ENCODE data around the gene ING3. TPM values are rescaled to one million over a fixed set of nuclear protein-coding genes. Genes with fewer than 3 reads are reported as not detected.

ING3 gene
- total and polyA plus RNA-seq, 2 donors (not counting 3 experiments of a cell fraction or from before 2014, with no cell fraction given), result 8.7 to 19.6 TPM

DNA sequence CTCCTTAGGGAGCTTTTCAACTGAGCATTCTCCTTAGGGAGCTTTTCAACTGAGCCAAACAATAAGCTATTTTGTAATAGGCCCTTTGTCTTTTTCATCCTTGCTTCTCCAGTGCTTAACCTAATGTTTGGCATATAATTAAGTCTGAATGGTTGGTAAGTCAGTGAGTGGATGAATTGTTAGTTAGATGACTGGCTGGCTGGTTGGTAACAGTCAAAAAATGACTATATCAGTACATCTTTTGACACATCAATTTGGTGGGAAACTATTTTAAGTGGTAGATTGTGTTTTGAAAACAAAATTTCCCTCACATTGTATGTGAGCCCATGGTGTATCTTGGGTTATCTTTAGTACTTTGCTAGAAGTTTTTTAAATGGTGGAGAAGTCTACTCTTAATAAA, 16.4 kb downstream of the ING3 start:
- H3K9ac ChIP-seq (replicated peaks; ENCODE audit: extremely low read depth, insufficient read depth, low read length), result no peak overlapping the region
- no peak overlapping the region for H2AFZ ChIP-seq (ENCODE audit: low read depth, low read length)
- ChIA-PET CTCF (interaction anchor here (1.4 kb wide), 1 partner anchor 21 kb away, joined by 3 read pairs; no protein-coding TSS in a partner anchor), POLR2A (no interaction called here)
- H3K36me3 ChIP-seq (ENCODE audit: control insufficient read depth in 2 of 2, extremely low read depth in 1 of 2, insufficient read depth in 2 of 2, low read length in 2 of 2), result peaks cover 14 to 26% of the 10 kb centered on the region in 2 experiments
- DNase-seq (ENCODE audit: low read depth, low spot score), result no peak
- dilution Hi-C loops (cut with MboI; ENCODE audit: extremely low pct_ligation_motif_present, low sequenced_read_pairs) (no loop called here), intact Hi-C loops (cut with micrococcal nuclease) (no loop called here)
- no peaks in the 10 kb centered on the region for H3K9me3 ChIP-seq (replicated peaks; ENCODE audit: control insufficient read depth, insufficient read depth, low read length)
- no peaks in the 10 kb centered on the region for H3K4me1 ChIP-seq (ENCODE audit: control insufficient read depth, extremely low read depth, insufficient read depth, low read length)
- H3K4me2 ChIP-seq (ENCODE audit: insufficient read depth, low read length), result no peak overlapping the region
- peaks cover 3% of the 10 kb centered on the region for H3K79me2 ChIP-seq (ENCODE audit: control insufficient read depth, insufficient read depth, low read length)
- BruUV-seq (replicated peaks), result no TSS peak
- no peaks in the 10 kb centered on the region for H3K9me1 ChIP-seq (replicated peaks; ENCODE audit: control insufficient read depth, extremely low read depth, insufficient read depth, low read length)
- TF ChIP-seq MYC (IDR thresholded peaks at IDR 0.05; ENCODE audit: low read depth, low read length) (no peak), POLR2A (IDR thresholded peaks at IDR 0.05; ENCODE audit: low read depth, low read length) (no peak), JUN (IDR thresholded peaks at IDR 0.05; ENCODE audit: borderline replicate concordance, insufficient read depth, insufficient read length, low read depth) (no peak), EZH2 (IDR thresholded peaks at IDR 0.05; ENCODE audit: borderline replicate concordance, low read depth, low read length, severe bottlenecking) (no peak), POLR2AphosphoS5 (IDR thresholded peaks at IDR 0.05; ENCODE audit: insufficient read depth, low read depth, low read length) (no peak), FOS (IDR thresholded peaks at IDR 0.05; ENCODE audit: borderline replicate concordance, insufficient read depth, low read length) (no peak), GATA2 (IDR thresholded peaks at IDR 0.05; ENCODE audit: insufficient read depth, insufficient read length, low read depth, low read length) (no peak)
- TF ChIP-seq, protein P1, sequence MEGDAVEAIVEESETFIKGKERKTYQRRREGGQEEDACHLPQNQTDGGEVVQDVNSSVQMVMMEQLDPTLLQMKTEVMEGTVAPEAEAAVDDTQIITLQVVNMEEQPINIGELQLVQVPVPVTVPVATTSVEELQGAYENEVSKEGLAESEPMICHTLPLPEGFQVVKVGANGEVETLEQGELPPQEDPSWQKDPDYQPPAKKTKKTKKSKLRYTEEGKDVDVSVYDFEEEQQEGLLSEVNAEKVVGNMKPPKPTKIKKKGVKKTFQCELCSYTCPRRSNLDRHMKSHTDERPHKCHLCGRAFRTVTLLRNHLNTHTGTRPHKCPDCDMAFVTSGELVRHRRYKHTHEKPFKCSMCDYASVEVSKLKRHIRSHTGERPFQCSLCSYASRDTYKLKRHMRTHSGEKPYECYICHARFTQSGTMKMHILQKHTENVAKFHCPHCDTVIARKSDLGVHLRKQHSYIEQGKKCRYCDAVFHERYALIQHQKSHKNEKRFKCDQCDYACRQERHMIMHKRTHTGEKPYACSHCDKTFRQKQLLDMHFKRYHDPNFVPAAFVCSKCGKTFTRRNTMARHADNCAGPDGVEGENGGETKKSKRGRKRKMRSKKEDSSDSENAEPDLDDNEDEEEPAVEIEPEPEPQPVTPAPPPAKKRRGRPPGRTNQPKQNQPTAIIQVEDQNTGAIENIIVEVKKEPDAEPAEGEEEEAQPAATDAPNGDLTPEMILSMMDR (IDR thresholded peaks at IDR 0.05; ENCODE audit: extremely low read depth in 1 of 2, insufficient read depth in 1 of 2, low read depth in 1 of 2, low read length in 2 of 2), result no peak
- TF ChIP-seq, protein P2, sequence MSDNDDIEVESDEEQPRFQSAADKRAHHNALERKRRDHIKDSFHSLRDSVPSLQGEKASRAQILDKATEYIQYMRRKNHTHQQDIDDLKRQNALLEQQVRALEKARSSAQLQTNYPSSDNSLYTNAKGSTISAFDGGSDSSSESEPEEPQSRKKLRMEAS (IDR thresholded peaks at IDR 0.05; ENCODE audit: insufficient read depth, insufficient read length), result no peak
- FAIRE-seq, result no peak
- no peak overlapping the region for H3K27ac ChIP-seq (ENCODE audit: insufficient read depth, low read depth, low read length)
- no peaks in the 10 kb centered on the region for H3K27me3 ChIP-seq (ENCODE audit: control insufficient read depth in 2 of 2, insufficient read depth in 2 of 2, low read length in 2 of 2)
- H4K20me1 ChIP-seq (replicated peaks; ENCODE audit: control insufficient read depth, extremely low read depth, insufficient read depth, low read length), result no peaks in the 10 kb centered on the region
- no peak overlapping the region for H3K4me3 ChIP-seq (replicated peaks in 1 of 3; ENCODE audit: insufficient read depth in 1 of 3, low read depth in 1 of 3, low read length in 3 of 3)
